Kidney (tissue), 14 donors: ENCODE data around the gene PALLD. TPM values are rescaled to one million over a fixed set of nuclear protein-coding genes. Genes with fewer than 3 reads are reported as not detected.

Experiments used
- DNase-seq, 5 donors: peaks; one replicate each; pipeline ENCODE4 v3.0.0-alpha.2; 2013 to 2020
- FAIRE-seq: peaks from 2 replicates; lab custom pipeline; 2012; peaks lifted over from hg19 to GRCh38; lab: Jason Lieb, UNC
- H3K27ac ChIP-seq, 2 donors: one replicate each; pipeline ENCODE4 v1.7.0; 2013; ENCODE audit warnings: low read depth in 2 of 2, low read length in 2 of 2, inconsistent platforms in 1 of 2
- H3K27me3 ChIP-seq: one replicate; pipeline ENCODE4 v1.7.1; 2013; ENCODE audit warnings: low read length, inconsistent platforms; ENCODE audit not compliant: control insufficient read depth, insufficient read depth
- H3K36me3 ChIP-seq, 3 donors: one replicate each; pipeline versions ENCODE4 v1.7.0 to v1.7.1; 2013; ENCODE audit warnings: low read length in 3 of 3, control low read depth in 1 of 3, inconsistent platforms in 1 of 3; ENCODE audit not compliant: insufficient read depth in 3 of 3, control insufficient read depth in 2 of 3
- H3K4me1 ChIP-seq, 3 donors: one replicate each; pipeline versions ENCODE4 v1.7.0 to v1.7.1; 2013; ENCODE audit warnings: low read length in 3 of 3, inconsistent platforms in 1 of 3, low read depth in 1 of 3; ENCODE audit not compliant: control insufficient read depth in 2 of 3, insufficient read depth in 2 of 3
- H3K4me3 ChIP-seq, 3 donors: one replicate each; pipeline versions ENCODE4 v1.7.0 to v1.8.1; 2013; ENCODE audit warnings: low read length in 3 of 3, control low read depth in 1 of 3, inconsistent platforms in 1 of 3
- H3K9ac ChIP-seq, 3 donors: one replicate each; pipeline versions ENCODE4 v1.7.0 to v1.7.1; 2013; ENCODE audit warnings: low read length in 3 of 3, control low read depth in 1 of 3, inconsistent platforms in 1 of 3
- H3K9me3 ChIP-seq, 3 donors: one replicate each; pipeline versions ENCODE4 v1.7.0 to v1.7.1; 2013; ENCODE audit warnings: low read length in 3 of 3, control low read depth in 1 of 3, inconsistent platforms in 1 of 3; ENCODE audit not compliant: control insufficient read depth in 2 of 3, insufficient read depth in 1 of 3
- intact Hi-C: fragments of 100-400 bp; cut with DNase I; formaldehyde crosslinking; loops from one replicate; pipeline ENCODE4 v1.11.1; 2022
- polyA plus RNA-seq: library from polyadenylated mRNA; stranded (reverse); fragments of 350-450 nt; fragmentation: Illumina TruSeq; extraction: RNeasy Lipid Tissue Mini Kit (QIAGEN cat#74804); gene quantifications from one replicate; pipeline ENCODE4 v1.2.3, GENCODE V29; 2014; ENCODE audit warnings: low read depth, low replicate concordance; ENCODE audit not compliant: insufficient read depth
- total RNA-seq: library from RNA; stranded (reverse); fragmentation: NEBNext Ultra II Directional; extraction: Animal tissue kit (Norgen Biotek cat#: 25700); gene quantifications from one replicate; pipeline ENCODE4 v1.2.1, GENCODE V29; 2021
- TF ChIP-seq, protein P1 (sequence below): IDR thresholded peaks from 3 replicates; pipeline ENCODE4 v1.5.1; 2012; ENCODE audit warnings: mild to moderate bottlenecking, moderate library complexity, borderline replicate concordance; ENCODE audit not compliant: insufficient read depth; ENCODE audit errors: extremely low read depth
- donor health status: control.
- donor health status: control.
- donor health status: control.
- donor health status: control.
- donor health status: control.
- donor health status: DM: yes; HTN: yes; CAD: no.
- donor health status: Normal renal cell carcinoma (clear cell type).

Gene PALLD
- total and polyA plus RNA-seq, 2 donors from 2014 or later: 43.4 to 120 TPM

DNA sequence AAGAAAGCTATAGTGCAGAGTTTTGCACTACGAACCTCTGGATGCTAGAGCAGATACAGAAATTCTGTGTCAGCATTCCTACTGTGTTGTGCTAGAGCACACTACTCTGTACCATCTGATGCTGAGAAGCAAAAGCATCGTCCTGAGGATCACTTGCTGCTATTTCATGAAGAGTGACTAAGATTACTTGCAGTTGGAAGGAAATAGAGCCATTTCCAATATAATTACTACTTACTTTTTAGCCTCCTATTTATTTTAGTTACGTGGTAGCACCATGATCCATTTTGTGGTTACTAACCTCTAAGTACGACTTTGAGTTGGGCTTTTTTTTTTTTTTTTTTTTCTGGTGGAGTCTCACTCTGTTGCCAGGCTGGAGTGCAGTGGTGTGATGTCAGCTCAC, 226.7 kb downstream of the PALLD start:
- no peak overlapping the region for H3K9ac ChIP-seq
- DNase-seq (no peak), FAIRE-seq (no peak)
- H3K4me1 ChIP-seq: no peaks in the 10 kb centered on the region
- H3K27me3 ChIP-seq: no peaks in the 10 kb centered on the region
- intact Hi-C loops: no loop called here
- H3K27ac ChIP-seq: no peak overlapping the region
- TF ChIP-seq, protein P1, sequence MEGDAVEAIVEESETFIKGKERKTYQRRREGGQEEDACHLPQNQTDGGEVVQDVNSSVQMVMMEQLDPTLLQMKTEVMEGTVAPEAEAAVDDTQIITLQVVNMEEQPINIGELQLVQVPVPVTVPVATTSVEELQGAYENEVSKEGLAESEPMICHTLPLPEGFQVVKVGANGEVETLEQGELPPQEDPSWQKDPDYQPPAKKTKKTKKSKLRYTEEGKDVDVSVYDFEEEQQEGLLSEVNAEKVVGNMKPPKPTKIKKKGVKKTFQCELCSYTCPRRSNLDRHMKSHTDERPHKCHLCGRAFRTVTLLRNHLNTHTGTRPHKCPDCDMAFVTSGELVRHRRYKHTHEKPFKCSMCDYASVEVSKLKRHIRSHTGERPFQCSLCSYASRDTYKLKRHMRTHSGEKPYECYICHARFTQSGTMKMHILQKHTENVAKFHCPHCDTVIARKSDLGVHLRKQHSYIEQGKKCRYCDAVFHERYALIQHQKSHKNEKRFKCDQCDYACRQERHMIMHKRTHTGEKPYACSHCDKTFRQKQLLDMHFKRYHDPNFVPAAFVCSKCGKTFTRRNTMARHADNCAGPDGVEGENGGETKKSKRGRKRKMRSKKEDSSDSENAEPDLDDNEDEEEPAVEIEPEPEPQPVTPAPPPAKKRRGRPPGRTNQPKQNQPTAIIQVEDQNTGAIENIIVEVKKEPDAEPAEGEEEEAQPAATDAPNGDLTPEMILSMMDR: no peak
- H3K9me3 ChIP-seq: no peaks in the 10 kb centered on the region
- H3K4me3 ChIP-seq: no peak overlapping the region
- H3K36me3 ChIP-seq: peaks cover 0 to 5% (median 0%) of the 10 kb centered on the region in 3 donors

DNA sequence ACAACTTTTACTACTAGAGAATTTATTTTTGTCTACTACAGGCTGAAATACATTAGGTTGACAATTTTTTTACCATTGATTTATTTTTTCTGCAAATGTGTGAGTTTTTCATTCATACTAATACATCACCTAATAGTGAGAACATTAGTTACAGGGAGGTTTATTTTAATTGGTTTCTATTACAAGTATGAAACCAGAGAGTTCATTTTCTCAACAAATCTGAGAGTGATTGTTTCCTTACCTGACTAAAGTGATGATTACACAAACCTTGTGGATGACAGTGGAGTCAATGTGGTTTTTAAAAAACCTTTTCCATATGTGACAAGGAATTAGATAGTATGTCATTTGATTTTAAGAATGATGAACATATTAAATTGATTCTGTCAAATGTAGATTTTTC, 227.4 kb downstream of the PALLD start:
- Histone ChIP-seq H3K9ac (no peak overlapping the region), H3K27me3 (no peaks in the 10 kb centered on the region), H3K9me3 (no peaks in the 10 kb centered on the region), H3K27ac (no peak overlapping the region), H3K4me1 (no peaks in the 10 kb centered on the region), H3K36me3 (peaks cover 0 to 5% (median 0%) of the 10 kb centered on the region in 3 donors), H3K4me3 (no peak overlapping the region)
- FAIRE-seq (peak; percentile 30), DNase-seq (no peak)
- TF ChIP-seq, protein P1: no peak
- intact Hi-C loops: no loop called here

DNA sequence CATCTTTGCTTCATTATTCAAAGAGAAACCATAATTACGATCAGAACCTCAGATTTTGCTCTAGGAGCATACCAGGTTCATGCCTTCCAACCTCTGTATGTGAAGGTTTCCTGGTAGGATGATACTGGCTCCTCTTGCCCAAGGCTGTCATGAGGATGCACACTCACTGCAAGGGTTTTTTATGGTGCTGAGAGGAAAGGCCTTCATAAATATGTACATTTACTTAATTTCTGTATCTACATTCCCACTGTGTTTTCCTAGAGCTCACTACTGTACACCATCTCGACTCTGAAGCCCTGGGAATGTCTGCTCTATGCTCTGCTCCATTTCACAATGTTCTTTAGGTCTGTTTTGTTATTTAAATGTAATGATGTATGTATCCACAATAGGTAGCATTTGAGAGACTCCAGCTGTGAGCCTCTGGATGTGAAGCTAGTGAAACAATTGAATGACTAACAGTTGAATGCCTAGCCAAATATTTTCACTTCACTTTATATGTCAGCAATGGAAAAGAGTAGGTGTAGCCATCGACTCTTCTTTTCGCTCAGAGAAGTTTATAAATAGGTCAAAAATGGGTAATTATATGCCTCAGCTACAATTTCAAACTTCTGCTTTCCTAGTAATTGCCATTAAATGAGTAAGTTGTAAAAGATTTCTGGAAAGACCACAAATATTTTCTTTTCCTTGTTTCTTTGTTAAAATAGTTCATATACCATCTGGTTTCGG, 228.0 kb downstream of the PALLD start:
- Histone ChIP-seq H3K9ac (no peak overlapping the region), H3K4me1 (no peaks in the 10 kb centered on the region), H3K27ac (no peak overlapping the region), H3K27me3 (no peaks in the 10 kb centered on the region), H3K9me3 (no peaks in the 10 kb centered on the region), H3K4me3 (no peak overlapping the region), H3K36me3 (peaks cover 0 to 5% (median 0%) of the 10 kb centered on the region in 3 donors)
- DNase-seq: no peak
- FAIRE-seq: no peak
- intact Hi-C loops: no loop called here
- TF ChIP-seq, protein P1: no peak
